KOPT-K1 (cell line): Measurements from ENCODE around the gene MBD4.

Source experiments
- H3K27ac ChIP-seq: fragments of 200-600 bp; sonication (generic); 2 replicates; pipeline ENCODE4 v1.5.1; 2016; ENCODE audit warnings: antibody characterized with exemption, mild to moderate bottlenecking, low read depth, low read length; ENCODE audit not compliant: poor library complexity, severe bottlenecking
- H3K36me3 ChIP-seq: fragments of 200-600 bp; sonication (generic); 2 replicates; pipeline ENCODE4 v1.5.1; 2017; ENCODE audit warnings: antibody characterized with exemption, mild to moderate bottlenecking, low read length, moderate library complexity; ENCODE audit not compliant: insufficient read depth
- H3K9me3 ChIP-seq: fragments of 200-600 bp; sonication (generic); 2 replicates; pipeline ENCODE4 v1.5.1; 2017; ENCODE audit warnings: antibody characterized with exemption, low read length, mild to moderate bottlenecking; ENCODE audit not compliant: insufficient read depth, poor library complexity, severe bottlenecking

MBD4 gene

DNA sequence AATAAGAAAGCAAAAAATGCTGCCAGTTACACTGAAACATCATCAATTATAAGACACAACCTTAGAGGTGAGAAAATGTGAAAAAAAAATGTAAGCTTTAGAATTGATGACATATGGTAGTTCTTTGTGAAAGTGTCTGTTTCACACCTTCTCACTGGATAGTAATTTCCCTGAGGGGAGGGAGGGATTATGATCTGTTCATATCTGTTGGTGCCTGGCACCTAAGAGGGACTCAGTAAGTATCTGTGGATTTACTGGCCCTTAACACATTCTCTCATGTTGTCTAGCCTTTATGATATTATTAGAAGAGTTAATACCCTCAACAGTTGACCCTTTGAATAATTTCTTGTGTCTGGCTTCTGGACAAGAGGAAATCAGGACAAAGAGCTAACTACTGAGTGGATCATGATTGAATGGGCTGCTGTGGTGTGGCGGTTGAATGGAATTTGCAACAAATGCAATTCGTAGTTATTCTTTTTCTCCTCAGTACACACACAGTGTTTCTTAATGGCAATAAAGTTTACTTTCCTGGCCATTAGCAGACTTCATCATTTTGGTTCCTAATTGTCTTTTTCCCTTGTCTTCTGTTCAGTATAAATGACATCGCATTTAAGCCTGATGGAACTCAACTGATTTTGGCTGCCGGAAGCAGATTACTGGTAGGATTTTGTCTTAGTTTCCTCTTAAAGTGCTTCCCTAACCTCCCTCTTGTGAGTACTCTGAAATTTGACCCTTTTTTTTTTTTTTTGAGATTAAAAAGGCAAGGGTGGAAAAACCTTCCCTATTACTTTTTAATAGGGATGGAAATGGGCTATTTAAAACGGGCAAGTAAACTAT is 9.7 kb upstream of the MBD4 start:
- Histone ChIP-seq H3K27ac (no peak overlapping the region), H3K9me3 (no peaks in the 10 kb centered on the region), H3K36me3 (peaks cover 33% of the 10 kb centered on the region)

- Histone ChIP-seq H3K36me3 (peaks cover 25% of the 10 kb centered on the region), H3K9me3 (no peaks in the 10 kb centered on the region), H3K27ac (no peak overlapping the region)
Measured at GRCh38 chr3:129448186-129448895, 8.6 kb upstream of the MBD4 start.

DNA sequence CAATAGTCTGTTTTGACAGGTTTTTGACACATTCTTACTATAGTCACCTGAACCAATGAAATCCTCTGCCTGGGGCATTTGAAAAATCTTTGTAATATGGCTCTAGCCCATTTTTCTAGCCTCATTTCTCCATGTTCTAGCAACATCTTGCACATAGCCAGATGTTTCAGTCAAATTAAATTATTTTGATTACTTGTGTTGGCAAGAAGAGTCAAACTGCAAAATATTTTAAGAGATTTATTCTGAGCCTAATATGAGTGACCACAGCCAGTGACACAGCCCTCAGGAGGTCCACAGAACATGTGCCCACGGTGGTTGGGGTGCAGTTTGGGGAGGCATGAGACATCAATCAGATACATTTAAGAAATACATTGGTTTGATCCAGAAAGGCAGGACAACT is 7.2 kb upstream of the MBD4 start:
- Histone ChIP-seq H3K27ac (no peak overlapping the region), H3K36me3 (peaks cover 11% of the 10 kb centered on the region), H3K9me3 (no peaks in the 10 kb centered on the region)

- H3K9me3 ChIP-seq = no peaks in the 10 kb centered on the region
- 0 out of 2 replicates have a peak, but pooled peaks cover 3% of the 10 kb centered on the region for H3K36me3 ChIP-seq
- H3K27ac ChIP-seq = no peak overlapping the region
Measured at GRCh38 chr3:129445471-129445870, 5.7 kb upstream of the MBD4 start.

DNA sequence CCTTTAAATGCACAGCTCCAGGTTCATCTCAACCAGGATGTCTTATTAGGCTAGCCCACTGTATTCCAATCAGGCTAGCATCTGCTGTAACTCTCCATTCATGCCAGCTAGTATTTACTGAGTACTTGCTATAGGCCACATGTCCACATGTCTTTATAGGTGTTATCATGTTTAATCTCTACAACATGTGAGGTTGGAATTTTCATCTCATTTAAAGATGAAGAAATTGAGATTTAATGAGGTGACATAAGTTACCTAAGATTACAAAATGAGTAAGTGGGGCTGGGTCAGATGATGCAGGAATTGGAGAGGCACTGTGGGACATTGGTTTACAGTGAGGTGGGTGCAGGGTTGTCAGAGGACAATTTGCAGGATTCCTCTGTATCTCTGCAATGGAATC is 3.2 kb upstream of the MBD4 start:
- Histone ChIP-seq H3K27ac (no peak overlapping the region), H3K36me3 (peaks cover 3% of the 10 kb centered on the region), H3K9me3 (no peaks in the 10 kb centered on the region)

DNA sequence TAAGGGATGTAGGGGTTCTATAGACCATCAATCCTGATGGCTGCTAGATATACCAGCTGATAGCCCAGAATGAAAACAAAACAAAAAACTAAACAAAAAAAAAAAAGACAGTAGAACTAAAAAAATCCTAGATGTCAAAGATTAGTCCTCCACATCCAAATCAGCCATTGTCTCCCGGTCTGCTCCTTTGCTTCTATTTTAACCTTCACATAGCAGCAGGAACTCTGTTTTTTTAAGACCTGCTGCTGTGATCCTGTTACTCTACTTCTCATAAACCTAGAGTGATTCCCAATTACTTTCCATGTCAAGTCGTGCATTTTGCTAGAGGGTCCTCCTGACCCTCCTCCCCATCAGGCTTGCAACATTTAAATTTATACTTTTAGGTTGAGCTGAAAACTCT is 2.7 kb upstream of the MBD4 start:
- H3K36me3 ChIP-seq = peaks cover 7% of the 10 kb centered on the region
- no peak overlapping the region for H3K27ac ChIP-seq
- H3K9me3 ChIP-seq = no peaks in the 10 kb centered on the region

DNA sequence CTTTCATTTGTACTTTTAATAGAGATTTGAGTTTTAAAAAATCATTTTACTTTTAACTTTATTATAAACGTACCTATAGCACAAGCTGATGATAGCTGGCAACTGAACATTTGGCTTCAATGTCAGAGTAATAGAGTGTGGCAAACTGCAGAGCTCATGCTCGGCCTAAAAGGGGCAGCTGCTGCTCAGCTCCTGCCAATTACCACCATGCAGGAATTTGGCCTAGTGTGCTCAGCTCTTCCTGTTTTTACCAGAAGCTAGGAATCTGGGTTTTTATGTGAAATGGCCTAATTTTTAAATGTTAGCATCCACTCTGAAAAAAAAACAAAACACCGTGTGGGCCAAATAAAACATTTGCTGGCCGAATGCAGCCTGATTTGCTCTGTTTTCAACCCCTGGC is 2.0 kb upstream of the MBD4 start:
- no peaks in the 10 kb centered on the region for H3K9me3 ChIP-seq
- H3K27ac ChIP-seq = peak overlapping the region; percentile 98
- H3K36me3 ChIP-seq = peaks cover 14% of the 10 kb centered on the region

GRCh38 chr3:129441215-129441614 is 1.5 kb upstream of the MBD4 start:
- H3K9me3 ChIP-seq = no peaks in the 10 kb centered on the region
- H3K27ac ChIP-seq = peak overlapping the region; percentile 98

DNA sequence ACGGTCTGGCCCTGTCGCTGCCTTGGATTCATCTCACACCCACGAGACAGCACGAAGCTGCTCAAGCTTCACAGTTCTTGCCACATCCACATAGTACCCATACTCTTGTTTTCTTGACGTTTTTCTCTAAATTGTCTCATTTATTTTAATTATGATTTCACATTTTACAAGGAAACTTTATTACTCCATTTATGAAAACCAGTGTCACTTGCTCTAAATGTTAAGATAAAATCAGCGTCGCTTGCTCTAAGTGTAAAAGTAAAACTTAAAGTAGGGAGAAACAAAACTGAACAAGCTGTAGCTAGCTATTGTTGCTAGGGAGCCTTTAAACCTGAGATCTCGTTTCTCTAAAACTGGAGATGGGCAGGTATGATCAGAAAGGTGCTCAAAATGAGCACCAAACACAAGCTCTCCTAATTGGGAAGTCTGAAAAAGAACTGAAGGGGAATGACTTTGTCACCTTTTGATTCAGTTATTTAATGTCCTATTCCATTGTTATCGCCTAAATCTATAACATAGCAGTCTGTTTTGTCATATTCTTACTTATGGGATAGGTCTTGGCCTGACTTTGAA is 956 bp upstream of the MBD4 start:
- Histone ChIP-seq H3K9me3 (no peaks in the 10 kb centered on the region), H3K36me3 (peaks cover 25% of the 10 kb centered on the region)

More at GRCh38 chr3:129441215-129441614, 1.5 kb upstream of the MBD4 start:
- H3K36me3 ChIP-seq = peaks cover 20% of the 10 kb centered on the region

GRCh38 chr3:129439226-129439816 is 427 bp downstream of the MBD4 start:
- Histone ChIP-seq H3K9me3 (no peaks in the 10 kb centered on the region), H3K36me3 (peaks cover 39% of the 10 kb centered on the region), H3K27ac (peak overlapping the region; percentile 98)

More for the DNA sequence above, 956 bp upstream of the MBD4 start:
- peak overlapping the region; percentile 98 for H3K27ac ChIP-seq

DNA sequence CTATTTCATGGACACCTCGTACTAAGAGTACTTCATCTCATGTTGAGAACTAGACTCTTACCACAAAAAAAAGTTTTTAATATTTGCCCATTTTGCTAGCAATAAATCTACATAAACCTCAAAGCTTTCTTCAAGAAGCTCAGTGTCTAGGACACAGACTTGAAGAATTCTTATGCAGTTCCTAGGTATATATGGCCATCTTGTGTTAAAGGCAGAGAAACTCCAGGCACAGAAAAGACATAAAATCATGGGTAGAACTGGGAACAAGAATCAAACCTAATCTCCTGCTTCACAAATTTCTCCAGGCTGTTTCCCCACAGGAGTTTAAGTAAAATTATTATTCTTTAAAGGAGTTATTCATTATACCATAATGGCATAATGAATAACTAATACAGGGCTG is 4.4 kb downstream of the MBD4 start:
- H3K36me3 ChIP-seq = peaks cover 78% of the 10 kb centered on the region
- H3K27ac ChIP-seq = no peak overlapping the region
- H3K9me3 ChIP-seq = no peaks in the 10 kb centered on the region

DNA sequence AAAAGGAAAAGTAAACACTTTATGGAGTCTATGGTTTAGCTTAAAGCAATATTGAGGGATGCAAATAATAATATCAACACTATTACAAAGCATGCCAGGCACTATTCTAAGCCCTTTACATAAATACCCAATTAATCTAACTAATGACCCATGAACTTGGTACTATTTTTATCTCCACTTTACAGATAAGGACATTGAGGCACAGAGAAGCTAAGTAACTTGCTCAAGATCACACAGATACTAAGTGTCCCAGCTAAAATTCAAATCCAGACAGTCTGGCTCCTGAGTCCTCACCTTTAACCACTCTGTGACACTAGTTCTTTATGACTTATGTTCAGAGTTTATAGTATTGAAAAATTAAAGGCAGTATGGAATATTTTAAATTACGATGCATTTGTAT is 5.6 kb downstream of the MBD4 start:
- H3K27ac ChIP-seq = no peak overlapping the region
- H3K9me3 ChIP-seq = no peaks in the 10 kb centered on the region
- peaks cover 91% of the 10 kb centered on the region for H3K36me3 ChIP-seq

DNA sequence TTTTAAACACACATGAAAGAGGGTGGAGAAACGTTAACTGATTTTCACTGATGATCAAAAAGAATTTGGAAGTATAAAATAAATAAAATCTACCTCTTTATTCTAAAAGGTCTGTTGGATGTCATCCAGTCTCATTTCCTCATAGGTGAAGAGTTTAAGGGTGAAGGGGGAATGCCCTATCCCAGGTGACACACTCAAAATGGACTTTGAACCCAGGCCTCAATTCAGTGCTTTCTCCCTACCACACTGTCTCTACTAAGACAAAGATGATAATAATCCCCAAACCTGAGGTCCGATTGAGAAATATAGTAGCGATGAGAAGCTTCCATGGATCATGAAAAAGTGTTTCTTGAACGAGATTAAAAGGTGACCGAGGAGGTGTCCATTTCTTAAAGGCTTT is 6.2 kb downstream of the MBD4 start:
- H3K9me3 ChIP-seq = no peaks in the 10 kb centered on the region
- H3K36me3 ChIP-seq = peaks cover 97% of the 10 kb centered on the region
- H3K27ac ChIP-seq = no peak overlapping the region

GRCh38 chr3:129432671-129433070 is 7.1 kb downstream of the MBD4 start:
- H3K27ac ChIP-seq = no peak overlapping the region
- H3K36me3 ChIP-seq = peaks cover 100% of the 10 kb centered on the region
- no peaks in the 10 kb centered on the region for H3K9me3 ChIP-seq

DNA sequence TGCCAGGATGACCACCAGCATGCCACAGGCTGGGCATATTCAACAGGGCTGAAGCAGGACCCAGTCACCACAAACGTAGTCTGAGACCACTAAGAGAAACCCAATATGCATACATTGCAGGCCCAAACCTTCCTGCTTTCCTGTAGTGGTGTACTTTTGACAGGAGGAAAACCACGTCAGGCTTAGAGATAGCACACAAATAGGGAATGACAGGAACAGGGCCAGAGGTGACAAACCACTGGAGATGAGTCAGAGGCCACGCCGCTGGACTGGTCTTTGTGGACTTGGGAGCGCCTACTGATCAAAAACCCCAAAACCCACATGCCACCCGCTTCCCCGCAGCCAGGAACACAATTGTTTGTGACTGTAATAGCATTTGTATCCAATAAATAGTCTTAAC is 7.7 kb downstream of the MBD4 start:
- Histone ChIP-seq H3K9me3 (no peaks in the 10 kb centered on the region), H3K36me3 (peaks cover 98% of the 10 kb centered on the region), H3K27ac (no peak overlapping the region)
